HG02642 (cell line): Measurements from ENCODE around the gene ICOS.
A peak's percentile ranks its signal among the peaks of the same experiment; 100 is the strongest.
"Not testable (repeated sequence)": the region's sequence is repeated elsewhere in the genome, so short reads cannot be mapped to it uniquely, and the experiment has no call there.

Experiments
- ATAC-seq: cut with Tn5 transposase; IDR thresholded peaks from one replicate; pipeline ENCODE4 v1.9.1; 2021; ENCODE audit warnings: mild to moderate bottlenecking; ENCODE audit not compliant: unreplicated experiment, poor library complexity

ICOS gene

GRCh38 chr2:203916756-203917155 is 19.8 kb upstream of the ICOS start:
- ATAC-seq: no peak

GRCh38 chr2:203918264-203918663 is 18.3 kb upstream of the ICOS start:
- no peak for ATAC-seq

DNA sequence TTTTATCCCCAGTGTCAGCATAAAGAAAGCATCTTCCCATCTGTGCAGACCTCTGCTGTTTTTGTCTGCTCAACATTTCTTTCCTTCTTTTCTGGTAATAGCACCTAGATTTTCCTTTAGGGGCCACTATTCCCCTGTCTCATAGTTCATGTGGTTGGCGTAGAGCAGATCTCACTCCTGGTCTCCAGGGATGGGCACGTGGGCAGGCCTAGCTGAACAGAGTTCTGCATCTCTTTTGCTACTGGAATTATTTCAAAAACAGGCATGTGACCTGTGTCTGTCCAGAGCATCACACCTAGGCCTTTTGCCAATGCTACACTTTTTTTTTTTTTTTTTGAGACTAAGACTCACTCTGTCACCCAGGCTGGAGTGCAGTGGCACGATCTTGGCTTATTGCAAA is 17.7 kb upstream of the ICOS start:
- ATAC-seq: no peak

DNA sequence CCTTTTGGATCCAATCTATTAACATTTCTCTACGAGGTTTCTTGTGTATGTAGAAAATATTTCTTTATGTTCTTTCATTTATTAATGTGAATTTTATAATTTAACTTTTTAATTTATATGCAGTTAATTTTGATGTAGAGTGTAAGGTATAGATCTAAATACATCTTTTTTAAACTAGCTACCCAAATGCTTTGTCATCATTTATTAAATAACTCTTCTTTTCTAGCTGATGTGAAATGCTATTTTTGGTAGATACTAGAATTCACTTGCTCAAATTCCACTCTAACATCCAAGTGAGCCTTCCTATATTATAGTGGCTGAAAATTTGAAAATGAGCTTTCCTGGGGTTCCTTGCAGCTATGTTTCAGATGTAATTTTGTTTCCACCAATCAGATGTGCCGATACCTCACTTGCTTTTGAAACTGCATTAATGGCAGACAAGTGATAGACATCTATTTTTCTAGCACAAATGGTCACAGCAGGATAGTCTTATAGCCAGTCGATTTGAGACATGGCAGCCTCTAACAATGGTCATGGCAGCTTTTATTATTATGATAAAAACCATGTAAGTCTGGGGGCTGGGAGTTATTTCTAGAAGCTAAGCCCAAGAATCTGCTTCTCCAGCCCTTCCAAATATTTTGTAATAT is 10.9 kb upstream of the ICOS start:
- no peak for ATAC-seq

- ATAC-seq: no peak
Measured at GRCh38 chr2:203928849-203929248, 7.7 kb upstream of the ICOS start.

- ATAC-seq: not testable (repeated sequence)
Measured at GRCh38 chr2:203931262-203931661, 5.3 kb upstream of the ICOS start.

GRCh38 chr2:203934041-203934492 is 2.5 kb upstream of the ICOS start:
- no peak for ATAC-seq

DNA sequence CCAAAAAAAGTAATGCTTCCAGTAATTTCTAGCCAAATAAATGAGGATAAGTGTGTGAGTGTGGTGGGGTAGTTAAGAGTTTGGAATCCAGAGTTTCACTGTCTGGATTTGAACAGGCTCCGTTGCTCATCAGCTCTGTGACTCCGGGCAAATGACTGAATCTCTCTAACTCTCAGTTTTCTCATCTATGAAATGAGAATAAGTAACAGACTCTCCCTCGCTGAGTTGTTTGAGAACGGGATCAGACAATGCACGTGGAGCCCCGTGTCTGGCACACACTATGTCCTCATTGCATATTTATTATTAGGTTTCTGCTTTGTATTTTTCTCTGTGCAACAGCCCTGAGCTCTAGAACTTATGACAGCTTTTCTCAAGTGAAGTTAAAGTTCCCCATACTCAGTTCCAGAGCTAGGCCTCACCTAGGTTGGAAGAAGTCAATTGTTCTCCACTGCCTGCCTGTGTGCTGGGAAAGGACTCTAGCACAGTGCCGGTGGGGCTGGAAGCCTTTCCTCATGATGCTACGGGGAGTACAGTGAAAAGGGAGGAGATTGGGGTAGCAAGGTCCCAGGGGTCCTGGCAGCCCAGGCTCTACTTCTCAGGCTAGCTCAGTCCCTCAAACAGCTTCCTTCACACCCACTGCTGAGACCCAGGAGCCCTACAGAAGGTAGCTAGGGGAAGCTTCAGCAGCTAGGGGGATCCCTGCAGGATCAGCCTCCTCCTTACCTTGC is 1.7 kb upstream of the ICOS start:
- no peak for ATAC-seq

DNA sequence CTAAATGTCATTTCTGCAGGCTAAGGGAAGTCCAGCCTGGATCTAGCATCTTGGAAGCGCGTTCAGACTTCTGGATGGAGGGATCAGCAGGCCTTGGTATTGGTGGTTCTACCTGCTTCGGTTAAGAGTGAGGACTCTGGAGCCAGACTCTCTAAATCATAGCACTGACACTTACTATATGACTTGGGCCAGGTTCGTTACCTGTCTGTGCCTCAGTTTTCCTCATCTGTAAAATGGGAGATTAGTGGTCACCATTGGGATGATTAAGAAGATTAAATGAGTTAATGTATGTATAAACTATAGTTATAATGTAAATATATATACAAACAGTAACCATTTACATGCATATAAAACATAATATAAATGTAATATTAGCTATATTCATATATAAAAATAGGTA is 995 bp upstream of the ICOS start:
- no peak for ATAC-seq

DNA sequence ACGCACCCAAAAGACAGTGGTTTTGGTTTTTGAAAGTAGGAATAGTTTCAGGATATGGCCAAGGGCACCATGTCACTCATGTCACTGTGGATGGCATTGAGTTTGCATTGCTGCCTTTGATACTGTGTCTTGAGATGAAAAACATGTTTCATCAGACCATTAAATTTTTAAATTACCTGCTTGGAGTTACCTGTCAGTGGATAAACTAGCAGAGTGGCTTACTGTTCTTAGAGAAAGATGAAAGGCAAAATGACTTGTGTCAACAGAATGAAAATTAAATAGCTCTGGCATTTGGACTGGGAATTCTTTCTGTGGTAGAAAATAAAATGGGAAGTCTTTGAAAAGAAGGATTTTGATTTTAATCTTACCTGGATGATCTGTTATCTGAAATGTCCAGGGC is 386 bp downstream of the ICOS start:
- no peak for ATAC-seq

- no peak for ATAC-seq
Measured at GRCh38 chr2:203937788-203938187, 1.2 kb downstream of the ICOS start.

GRCh38 chr2:203940039-203940438 is 3.5 kb downstream of the ICOS start:
- no peak for ATAC-seq

DNA sequence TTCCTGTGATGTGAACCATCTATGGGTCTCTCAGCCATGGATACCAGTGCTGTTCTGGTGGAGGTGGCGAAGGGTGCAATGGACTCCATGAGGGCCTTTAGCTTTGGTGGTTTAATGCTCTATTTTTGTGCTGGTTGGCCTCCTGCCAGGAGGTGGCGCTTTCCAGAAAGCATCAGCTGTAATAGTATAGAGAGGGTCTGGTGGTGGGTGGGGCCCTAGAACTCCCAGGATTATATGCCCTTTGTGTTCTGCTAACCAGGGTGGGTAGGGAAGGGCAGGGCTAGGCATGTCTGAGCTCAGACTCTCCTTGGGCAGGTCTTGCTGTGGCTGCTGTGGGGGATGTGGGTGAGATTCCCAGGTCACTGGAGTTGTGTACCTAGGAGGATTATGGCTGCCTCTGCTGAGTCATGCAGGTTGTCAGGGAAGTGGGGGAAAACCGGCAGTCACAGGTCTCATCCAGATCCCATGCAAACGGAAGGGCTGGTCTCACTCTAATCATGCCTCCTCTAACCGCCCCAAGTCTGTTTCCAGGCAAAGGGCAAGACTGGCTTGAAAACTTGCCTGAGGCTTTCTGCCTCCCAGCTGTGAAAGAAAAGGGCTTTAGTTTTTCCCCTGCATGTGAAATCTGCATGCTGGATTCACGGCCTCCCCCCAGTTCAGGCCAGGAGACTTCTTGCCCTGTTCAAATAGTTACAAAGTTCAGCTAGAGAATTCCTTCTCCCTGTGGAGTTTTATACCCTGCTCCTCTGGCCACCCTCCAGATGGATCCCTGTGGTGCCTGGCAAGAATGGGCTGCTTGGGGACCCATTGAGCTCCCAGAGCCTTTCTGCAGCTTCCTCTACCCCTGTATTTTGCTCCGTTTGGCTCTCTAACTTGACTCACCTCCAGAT is 7.2 kb downstream of the ICOS start:
- not testable (repeated sequence) for ATAC-seq

GRCh38 chr2:203948733-203949132 is 12.2 kb downstream of the ICOS start:
- no peak for ATAC-seq

DNA sequence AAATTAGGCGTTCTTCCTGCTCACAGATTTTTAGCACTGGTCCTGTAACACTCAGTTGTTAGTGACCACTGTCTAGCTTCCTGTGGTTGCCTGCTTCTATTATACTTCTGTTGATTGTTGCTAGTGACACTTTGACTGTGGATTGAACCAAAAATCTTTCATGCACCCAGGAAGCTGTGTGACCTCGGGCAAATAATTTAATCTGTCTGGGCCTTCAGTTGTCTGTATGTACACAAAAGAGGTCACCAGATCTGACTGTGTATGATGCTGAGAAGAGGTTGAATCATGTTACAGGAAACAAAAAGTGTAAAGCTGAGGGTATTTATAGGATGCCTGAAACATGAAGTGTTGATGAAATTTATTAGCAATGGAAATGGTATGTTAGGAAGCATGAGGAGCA is 12.7 kb downstream of the ICOS start:
- ATAC-seq: no peak

DNA sequence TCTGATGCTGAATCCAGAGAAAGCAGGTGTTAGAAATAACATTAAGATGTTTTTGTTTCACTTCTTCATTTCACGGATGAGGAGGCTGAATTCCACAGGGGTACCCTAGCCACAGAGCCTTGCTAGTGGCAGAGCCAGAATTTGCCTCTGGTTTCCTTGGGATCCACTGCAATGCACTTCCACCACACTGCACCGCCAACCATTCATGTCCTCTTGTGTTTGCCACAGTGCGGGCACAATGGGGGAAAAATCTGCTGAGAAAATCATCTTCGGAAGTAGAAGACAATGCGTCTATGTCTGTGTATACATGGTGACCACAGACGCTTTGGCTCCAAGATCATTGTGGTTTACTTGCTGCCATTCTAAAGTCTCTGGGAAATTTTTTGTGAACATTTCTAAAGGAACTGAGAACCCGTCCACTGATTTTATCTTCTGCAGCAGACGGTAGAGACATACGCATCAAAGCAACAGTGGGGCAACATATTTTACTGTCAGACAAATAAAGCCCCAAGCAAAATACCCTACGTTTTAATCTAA is 14.9 kb downstream of the ICOS start:
- ATAC-seq: peak; percentile 57

GRCh38 chr2:203959265-203959664 is 22.7 kb downstream of the ICOS start:
- no peak for ATAC-seq

DNA sequence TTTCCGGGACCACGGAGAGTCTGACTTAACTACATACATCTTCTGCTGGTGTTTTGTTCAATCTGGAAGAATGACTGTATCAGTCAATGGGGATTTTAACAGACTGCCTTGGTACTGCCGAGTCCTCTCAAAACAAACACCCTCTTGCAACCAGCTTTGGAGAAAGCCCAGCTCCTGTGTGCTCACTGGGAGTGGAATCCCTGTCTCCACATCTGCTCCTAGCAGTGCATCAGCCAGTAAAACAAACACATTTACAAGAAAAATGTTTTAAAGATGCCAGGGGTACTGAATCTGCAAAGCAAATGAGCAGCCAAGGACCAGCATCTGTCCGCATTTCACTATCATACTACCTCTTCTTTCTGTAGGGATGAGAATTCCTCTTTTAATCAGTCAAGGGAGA is 23.1 kb downstream of the ICOS start:
- ATAC-seq: no peak

DNA sequence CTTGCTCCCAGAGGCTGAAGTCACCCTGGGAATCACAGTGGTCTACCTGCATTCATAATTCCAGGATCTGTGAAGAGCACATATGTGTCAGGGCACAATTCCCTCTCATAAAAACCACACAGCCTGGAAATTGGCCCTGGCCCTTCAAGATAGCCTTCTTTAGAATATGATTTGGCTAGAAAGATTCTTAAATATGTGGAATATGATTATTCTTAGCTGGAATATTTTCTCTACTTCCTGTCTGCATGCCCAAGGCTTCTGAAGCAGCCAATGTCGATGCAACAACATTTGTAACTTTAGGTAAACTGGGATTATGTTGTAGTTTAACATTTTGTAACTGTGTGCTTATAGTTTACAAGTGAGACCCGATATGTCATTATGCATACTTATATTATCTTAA is 24.2 kb downstream of the ICOS start:
- no peak for ATAC-seq

GRCh38 chr2:203965190-203965589 is 28.6 kb downstream of the ICOS start:
- not testable (repeated sequence) for ATAC-seq

GRCh38 chr2:203971251-203971650 is 34.7 kb downstream of the ICOS start:
- no peak for ATAC-seq
